ENCODE measurements around the gene EFHD1. TPM values are rescaled to one million over a fixed set of nuclear protein-coding genes. Genes with fewer than 3 reads are reported as not detected.
"Not testable (repeated sequence)": the region's sequence is repeated elsewhere in the genome, so short reads cannot be mapped to it uniquely, and the experiment has no call there.

EFHD1 gene
- total RNA-seq, 2 experiments from 2014 or later, result 0.61 to 1.2 TPM

DNA sequence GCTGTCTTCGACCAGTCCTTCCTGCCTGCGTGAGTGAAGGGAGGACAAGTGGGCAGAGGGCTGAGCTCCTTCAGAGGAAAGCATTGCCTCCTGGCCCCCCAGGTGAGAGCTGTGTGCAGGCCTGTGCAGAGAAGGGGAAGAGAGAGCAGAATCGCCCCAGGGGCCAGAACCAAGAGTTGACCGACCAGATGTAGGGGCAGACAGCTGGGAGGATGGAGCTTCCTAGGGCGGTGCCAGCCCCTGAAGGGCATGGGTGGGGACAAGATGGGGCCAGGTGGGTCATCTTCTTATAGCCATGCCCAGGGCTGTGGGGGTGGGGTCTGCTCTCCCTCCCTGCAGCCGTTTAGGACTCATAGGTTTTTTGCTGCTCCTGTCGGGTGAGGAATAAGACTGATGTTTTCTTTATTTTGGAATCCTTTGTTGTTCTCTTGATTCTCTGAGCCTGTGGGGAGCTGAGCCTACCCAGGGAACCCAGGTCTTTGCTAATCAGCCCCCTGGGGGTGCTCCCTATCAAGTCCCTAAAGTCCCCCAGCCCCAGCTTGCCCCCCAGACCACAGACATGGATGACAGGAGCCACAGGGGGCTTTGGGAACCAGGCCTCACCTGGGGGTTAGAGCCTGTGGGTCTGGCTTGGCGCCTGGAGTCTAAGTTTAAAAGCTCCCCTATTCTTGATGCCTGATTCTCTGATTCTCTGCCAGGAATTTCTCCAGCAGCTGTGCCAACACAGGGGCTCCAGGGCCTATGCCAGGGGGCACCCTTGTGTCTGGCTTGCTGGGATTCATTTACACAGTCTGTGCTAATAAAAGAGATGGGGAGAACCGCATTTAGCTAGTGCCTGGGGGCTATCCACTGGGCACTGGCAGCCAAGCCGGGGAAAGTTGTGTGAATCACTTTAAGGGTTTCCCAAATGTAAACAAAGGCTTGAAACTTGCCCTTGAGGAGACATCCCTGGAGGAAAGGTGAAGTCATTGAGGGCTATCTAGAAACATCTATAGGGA, 9.3 kb upstream of the EFHD1 start:
- POLR2A ChIA-PET, result interaction anchor here (0.6 kb wide), 1 partner anchor 1022 kb away, joined by 6 read pairs; no protein-coding TSS in a partner anchor
- intact Hi-C loops (cut with micrococcal nuclease), result no loop called here
- H3K4me3 Mint-ChIP-seq, result no peak overlapping the region
- no peak for DNase-seq
- no peaks in the 10 kb centered on the region for H3K9me3 Mint-ChIP-seq
- H3K4me1 Mint-ChIP-seq (ENCODE audit: low read depth), result peaks cover 2% of the 10 kb centered on the region
- no peaks in the 10 kb centered on the region for H3K36me3 Mint-ChIP-seq
- CTCF ChIA-PET, result interaction anchor here (1.0 kb wide), 1 partner anchor 13 kb away, joined by 3 read pairs; no protein-coding TSS in a partner anchor
- H3K27ac Mint-ChIP-seq, result no peak overlapping the region
- H3K27me3 Mint-ChIP-seq, result peaks cover 3% of the 10 kb centered on the region

DNA sequence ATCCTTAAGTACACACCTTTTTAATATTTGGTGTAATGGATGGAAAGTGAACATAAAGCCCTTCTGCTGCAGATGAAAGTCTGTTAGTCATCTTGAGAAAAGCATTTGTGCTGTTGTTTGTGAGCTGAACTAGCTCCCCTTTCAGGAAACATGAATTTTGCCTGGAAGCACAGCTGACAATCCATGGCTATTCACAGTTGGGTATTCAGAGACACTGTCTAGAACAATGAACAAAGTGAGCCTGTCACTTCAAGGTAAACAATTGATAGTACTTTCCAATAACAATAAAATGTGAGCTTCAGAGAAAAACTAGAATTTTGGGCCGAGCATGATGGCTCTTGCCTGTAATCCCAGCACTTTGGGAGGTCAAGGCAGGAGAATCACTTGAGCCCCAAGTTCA, 6.8 kb upstream of the EFHD1 start:
- H3K4me3 Mint-ChIP-seq, result no peak overlapping the region
- no peaks in the 10 kb centered on the region for H3K36me3 Mint-ChIP-seq
- no peak for DNase-seq
- CTCF ChIA-PET, result interaction anchor here (0.7 kb wide), 1 partner anchor 15 kb away, joined by 3 read pairs; no protein-coding TSS in a partner anchor
- peaks cover 2% of the 10 kb centered on the region for H3K4me1 Mint-ChIP-seq (ENCODE audit: low read depth)
- H3K9me3 Mint-ChIP-seq, result no peaks in the 10 kb centered on the region
- POLR2A ChIA-PET, result no interaction called here
- no peak overlapping the region for H3K27ac Mint-ChIP-seq
- intact Hi-C loops (cut with micrococcal nuclease), result no loop called here
- H3K27me3 Mint-ChIP-seq, result peaks cover 9% of the 10 kb centered on the region

DNA sequence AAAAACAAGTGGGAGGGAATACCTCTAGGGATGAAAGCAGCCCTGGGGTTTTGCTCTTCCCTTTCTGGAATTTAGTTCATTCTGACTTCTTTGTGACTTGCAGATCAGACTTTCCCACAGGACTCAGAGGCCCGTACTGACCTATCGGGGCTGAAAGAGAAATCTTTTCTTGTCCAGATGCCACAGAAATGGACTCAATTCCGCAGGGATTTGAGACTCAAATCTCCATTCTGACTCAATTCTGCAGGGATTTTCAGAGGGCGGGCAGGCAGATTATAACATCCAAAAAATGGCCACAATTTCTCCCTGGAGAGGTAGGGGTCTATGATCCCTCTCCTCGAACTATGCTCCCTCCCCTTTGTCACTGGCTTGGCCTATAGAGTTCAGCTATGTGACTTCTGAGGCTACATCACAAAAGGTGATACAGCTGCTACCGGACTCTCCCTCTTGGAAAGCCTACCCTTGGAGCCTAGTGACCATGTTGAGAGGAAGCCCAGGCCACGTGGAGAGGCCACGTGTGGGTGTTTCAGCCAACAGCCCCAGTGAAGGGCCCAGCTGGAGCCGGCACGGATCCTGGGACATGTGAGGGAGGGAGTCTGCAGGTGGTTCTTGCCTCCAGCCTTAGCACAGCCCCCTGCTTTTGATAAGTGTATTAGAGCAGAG, 4.8 kb upstream of the EFHD1 start:
- Mint-ChIP-seq H3K27me3 (peaks cover 16% of the 10 kb centered on the region), H3K27ac (no peak overlapping the region), H3K36me3 (no peaks in the 10 kb centered on the region), H3K4me3 (no peak overlapping the region), H3K9me3 (no peaks in the 10 kb centered on the region), H3K4me1 (ENCODE audit: low read depth) (peaks cover 9% of the 10 kb centered on the region)
- ChIA-PET POLR2A (no interaction called here), CTCF (no interaction called here)
- DNase-seq, result no peak
- intact Hi-C loops (cut with micrococcal nuclease), result no loop called here

DNA sequence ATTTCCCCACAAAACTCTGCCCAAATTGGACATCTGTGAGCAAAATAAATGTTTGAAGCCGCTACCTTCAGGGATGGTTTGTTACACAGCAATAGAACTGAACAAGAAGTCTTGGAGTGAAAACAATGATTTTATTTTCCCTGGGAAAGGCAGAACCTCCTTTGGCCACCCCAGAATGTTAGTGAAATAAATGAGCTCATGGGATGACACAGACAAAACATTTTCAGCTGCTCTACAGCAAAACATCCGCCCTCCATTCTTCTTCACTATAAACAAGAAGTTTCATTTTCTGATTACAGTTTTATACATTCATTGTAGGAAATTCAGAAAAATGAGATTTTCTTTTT, 4.3 kb upstream of the EFHD1 start:
- CTCF ChIA-PET, result no interaction called here
- Mint-ChIP-seq H3K27me3 (peaks cover 16% of the 10 kb centered on the region), H3K27ac (no peak overlapping the region), H3K9me3 (no peaks in the 10 kb centered on the region), H3K36me3 (no peaks in the 10 kb centered on the region), H3K4me1 (ENCODE audit: low read depth) (peaks cover 9% of the 10 kb centered on the region), H3K4me3 (no peak overlapping the region)
- POLR2A ChIA-PET, result no interaction called here
- no peak for DNase-seq
- intact Hi-C loops (cut with micrococcal nuclease), result no loop called here

DNA sequence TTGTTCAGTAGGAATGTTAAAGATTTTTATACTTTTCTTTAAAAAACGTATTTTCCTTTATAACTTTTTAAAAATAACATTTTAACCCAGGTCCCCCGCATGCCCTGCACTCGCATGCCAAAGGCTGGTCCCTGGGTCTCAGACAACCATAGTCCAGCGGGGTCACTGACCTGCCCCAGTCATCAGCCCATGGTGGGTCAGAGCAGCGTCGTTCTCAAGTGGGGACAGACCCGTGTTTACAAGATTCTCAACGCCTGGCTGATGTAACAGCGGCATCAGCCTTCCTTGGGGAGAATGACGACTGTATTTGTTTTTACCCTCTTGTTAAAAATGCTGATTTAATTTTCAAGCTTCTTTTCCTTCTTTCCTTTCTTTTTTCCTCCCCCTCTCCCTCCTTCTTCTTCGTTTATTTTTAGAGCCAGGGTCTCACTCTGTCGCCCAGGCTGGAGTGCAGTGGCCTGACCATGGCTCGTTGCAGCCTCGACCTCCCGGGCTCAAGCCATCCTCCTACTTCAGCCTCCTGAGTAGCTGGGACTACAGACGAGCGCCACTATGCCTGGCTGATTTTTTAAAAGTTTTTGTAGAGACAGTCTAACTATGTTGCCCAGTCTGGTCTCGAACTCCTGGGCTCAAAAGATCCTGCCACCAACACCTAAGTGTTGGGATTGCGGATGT, 1.0 kb upstream of the EFHD1 start:
- Mint-ChIP-seq H3K9me3 (no peaks in the 10 kb centered on the region), H3K36me3 (no peaks in the 10 kb centered on the region), H3K4me1 (ENCODE audit: low read depth) (peaks cover 8% of the 10 kb centered on the region), H3K27me3 (peaks cover 36% of the 10 kb centered on the region), H3K4me3 (peak overlapping the region; percentile 44), H3K27ac (no peak overlapping the region)
- no peak for DNase-seq
- intact Hi-C loops (cut with micrococcal nuclease), result no loop called here
- POLR2A ChIA-PET, result no interaction called here
- CTCF ChIA-PET, result no interaction called here

DNA sequence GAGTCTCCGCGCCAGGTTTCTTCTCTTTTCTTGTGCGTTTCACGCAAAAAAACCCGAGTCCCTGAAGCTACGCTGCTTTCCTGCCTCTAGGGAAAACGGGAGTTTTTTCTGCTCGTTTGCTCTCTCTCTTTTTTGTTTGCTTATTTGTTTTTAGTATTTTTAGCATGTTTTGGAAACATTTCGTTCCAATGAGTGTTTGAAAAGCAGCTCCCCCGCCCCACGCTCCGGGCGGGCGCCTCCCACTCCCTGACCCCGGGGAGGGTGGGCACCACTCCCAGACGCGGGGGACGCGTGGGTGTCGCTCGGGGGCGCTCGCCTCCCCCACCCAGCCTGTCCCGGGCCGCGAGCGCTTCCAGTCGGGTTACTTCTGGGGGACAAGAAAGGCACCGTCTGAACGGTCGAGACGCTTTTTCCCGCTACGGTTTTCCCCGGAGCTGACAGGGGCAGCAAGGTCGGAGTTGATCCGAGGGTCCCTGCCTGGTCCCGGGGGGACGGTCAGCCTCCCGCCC, 446 bp upstream of the EFHD1 start:
- CTCF ChIA-PET, result interaction anchor here (1.0 to 1.5 kb wide), 2 partner anchors 21 to 22 kb away, joined by 3 to 5 read pairs; no protein-coding TSS in a partner anchor
- Mint-ChIP-seq H3K27ac (no peak overlapping the region), H3K9me3 (no peaks in the 10 kb centered on the region), H3K36me3 (no peaks in the 10 kb centered on the region), H3K4me3 (peak overlapping the region; percentile 44), H3K4me1 (ENCODE audit: low read depth) (peaks cover 7% of the 10 kb centered on the region), H3K27me3 (peaks cover 36% of the 10 kb centered on the region)
- DNase-seq, result no peak
- intact Hi-C loops (cut with micrococcal nuclease), result no loop called here
- POLR2A ChIA-PET, result no interaction called here

DNA sequence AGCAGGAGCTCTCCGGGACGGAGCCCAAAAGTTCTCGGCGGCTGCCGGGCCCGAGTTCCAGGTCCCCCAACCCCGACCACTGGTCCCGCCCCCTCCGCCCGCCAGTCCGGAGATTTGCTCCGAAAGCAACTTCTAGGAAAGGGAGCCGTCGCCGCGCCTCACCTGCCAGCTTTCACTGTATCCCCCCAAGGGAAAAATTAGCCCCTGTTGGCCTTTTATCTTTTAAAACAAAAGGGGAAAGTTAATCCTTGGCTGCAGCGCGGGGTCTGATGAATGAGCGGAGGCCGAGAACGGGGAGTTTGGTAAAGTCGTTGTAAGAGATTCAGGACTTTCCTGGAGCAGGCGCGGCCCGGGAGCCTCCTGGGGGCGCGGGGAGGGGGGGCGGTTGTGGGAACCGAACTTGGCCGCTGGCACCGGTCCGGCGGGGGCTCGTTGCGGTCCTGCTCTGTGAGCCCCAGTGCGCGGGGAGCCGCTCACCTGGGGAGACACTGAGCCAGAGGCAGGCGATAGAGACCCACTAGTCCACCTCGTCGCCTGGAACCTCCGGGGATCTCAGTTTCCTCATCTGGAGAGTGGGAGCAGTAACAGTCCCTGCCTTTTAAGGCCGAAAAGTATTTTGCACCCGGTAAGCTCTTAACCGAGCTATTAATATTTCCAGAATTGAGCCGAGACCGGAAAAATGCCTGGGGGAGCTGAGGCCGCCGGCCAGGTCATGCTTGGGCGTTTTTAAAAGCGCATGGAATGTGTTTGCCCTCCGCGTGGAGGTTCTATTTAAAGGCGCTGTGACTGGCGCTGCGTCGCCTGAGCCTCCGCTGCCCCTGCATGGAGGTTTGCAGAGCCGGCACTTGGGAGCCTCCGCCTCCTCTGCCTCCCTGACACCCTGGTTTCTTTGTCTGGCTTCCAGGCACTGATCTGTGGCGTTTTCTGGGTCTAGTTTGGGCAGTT, 1.1 kb downstream of the EFHD1 start:
- Mint-ChIP-seq H3K36me3 (no peaks in the 10 kb centered on the region), H3K27ac (no peak overlapping the region), H3K4me3 (peak overlapping the region; percentile 10), H3K9me3 (no peaks in the 10 kb centered on the region), H3K27me3 (peaks cover 43% of the 10 kb centered on the region), H3K4me1 (ENCODE audit: low read depth) (peaks cover 7% of the 10 kb centered on the region)
- DNase-seq, result no peak
- intact Hi-C loops (cut with micrococcal nuclease), result no loop called here
- ChIA-PET CTCF (interaction anchor here (1.0 to 1.5 kb wide), 2 partner anchors 22 to 23 kb away, joined by 3 to 5 read pairs; no protein-coding TSS in a partner anchor), POLR2A (no interaction called here)

DNA sequence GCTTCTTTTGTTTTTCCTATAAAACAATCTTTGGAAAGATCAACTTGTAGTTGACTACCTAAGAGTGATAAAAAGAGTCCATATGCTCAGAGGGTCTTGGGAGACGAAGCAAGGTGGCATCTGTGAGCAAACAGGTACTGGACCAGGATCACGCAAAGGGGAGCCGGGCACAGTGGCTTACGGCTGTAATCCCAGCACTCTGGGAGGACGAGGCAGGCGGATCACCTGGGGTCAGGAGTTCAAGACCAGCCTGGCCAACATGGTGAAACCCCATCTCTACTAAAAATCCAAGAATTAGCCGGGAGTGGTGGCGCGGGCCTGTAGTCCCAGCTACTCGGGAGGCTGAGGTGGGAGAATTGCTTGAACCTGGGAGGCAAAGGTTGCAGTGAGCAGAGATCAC, 2.0 kb downstream of the EFHD1 start:
- H3K36me3 Mint-ChIP-seq; DNase-seq; H3K9me3 Mint-ChIP-seq; H3K27ac Mint-ChIP-seq; H3K4me3 Mint-ChIP-seq; POLR2A ChIA-PET; CTCF ChIA-PET; intact Hi-C loops (cut with micrococcal nuclease); H3K4me1 Mint-ChIP-seq (ENCODE audit: low read depth): not testable (repeated sequence)
- H3K27me3 Mint-ChIP-seq, result peaks cover 45% of the 10 kb centered on the region

DNA sequence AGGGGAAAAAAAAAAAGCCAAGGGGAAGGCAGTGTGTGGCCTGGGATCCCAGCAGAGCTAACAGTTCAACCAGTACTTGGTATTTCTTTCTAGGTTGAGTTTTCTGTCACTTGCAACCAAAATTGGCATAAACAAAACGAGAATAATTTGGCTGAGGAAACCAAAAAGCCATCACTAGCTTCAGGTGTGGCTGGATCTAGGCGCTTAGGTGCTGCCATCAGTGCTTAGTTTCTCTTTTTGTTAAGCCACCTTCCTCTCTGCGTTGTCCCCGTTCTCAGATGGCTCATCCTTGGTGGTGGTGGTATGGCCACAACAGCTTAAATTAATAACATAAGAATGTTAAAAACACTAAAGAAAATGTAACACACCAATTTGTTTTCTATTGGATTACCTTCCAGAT, 2.4 kb downstream of the EFHD1 start:
- no peak for DNase-seq
- Mint-ChIP-seq H3K27ac (no peak overlapping the region), H3K9me3 (no peaks in the 10 kb centered on the region), H3K36me3 (no peaks in the 10 kb centered on the region), H3K4me1 (ENCODE audit: low read depth) (peaks cover 7% of the 10 kb centered on the region), H3K27me3 (peaks cover 45% of the 10 kb centered on the region), H3K4me3 (no peak overlapping the region)
- CTCF ChIA-PET, result no interaction called here
- intact Hi-C loops (cut with micrococcal nuclease), result no loop called here
- POLR2A ChIA-PET, result no interaction called here

DNA sequence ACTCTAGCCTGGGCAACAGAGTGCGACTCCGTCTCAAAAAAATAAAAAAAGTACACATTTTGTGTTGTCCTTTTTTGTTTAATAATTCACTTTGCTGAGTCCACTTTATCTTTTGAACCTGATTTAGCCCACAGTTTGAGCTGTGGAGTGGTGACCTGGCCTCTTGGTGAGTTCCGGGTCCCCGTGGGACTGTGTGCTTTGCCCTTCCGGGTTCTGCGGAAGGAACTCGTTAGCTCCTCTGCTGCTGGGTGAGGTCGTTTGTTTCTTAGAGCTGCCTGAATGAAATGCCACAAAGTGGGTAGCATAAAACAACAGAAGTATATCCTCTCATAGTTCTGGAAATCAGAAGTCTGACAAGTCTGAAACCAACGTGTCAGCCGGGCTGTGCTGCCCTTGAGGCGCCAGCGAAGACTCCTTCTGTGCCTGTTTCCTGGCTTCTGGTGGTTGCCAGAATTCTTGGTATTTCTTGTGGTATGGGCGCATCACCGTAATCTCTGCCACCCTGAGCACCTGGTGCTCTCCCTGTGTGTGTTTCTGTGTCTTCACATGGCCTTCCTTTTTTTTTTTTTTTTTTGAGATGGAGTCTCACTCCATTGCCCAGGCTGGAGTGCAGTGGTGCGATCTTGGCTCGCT, 3.5 kb downstream of the EFHD1 start:
- peaks cover 7% of the 10 kb centered on the region for H3K4me1 Mint-ChIP-seq (ENCODE audit: low read depth)
- H3K36me3 Mint-ChIP-seq, result no peaks in the 10 kb centered on the region
- intact Hi-C loops (cut with micrococcal nuclease), result no loop called here
- CTCF ChIA-PET, result interaction anchor here (0.7 kb wide), 1 partner anchor 1024 kb away, joined by 3 read pairs; no protein-coding TSS in a partner anchor
- no peak overlapping the region for H3K27ac Mint-ChIP-seq
- POLR2A ChIA-PET, result no interaction called here
- no peak for DNase-seq
- H3K4me3 Mint-ChIP-seq, result peak overlapping the region; percentile 22
- peaks cover 41% of the 10 kb centered on the region for H3K27me3 Mint-ChIP-seq
- no peaks in the 10 kb centered on the region for H3K9me3 Mint-ChIP-seq

Measured in activated CD4-positive, alpha-beta memory T cell treated with anti-CD3 and anti-CD28 coated beads for 36 hours (primary cell).